Smooth muscle cell of the umbilical artery (primary cell): ENCODE measurements around the gene AMY1C. TPM values are rescaled to one million over a fixed set of nuclear protein-coding genes. Genes with fewer than 3 reads are reported as not detected.

Experiments used
- total RNA-seq: library from RNA; depleted of rRNA; stranded (reverse); fragments of >200 nt; gene quantifications from 2 replicates; pipeline ENCODE4 v1.2.3, GENCODE V29; 2014

Gene AMY1C
- not detected in 2 replicates for total RNA-seq

GRCh38 chr1:103749598-103749997 lies at the start of gene AMY1C:
Gene AMY1C (plus strand): TSS chr1:103749898. CDS start chr1:103750470, 572 bp downstream.

Other genes with a start within 250 kb of the AMY1C start
- 3.9 and 7.1 TPM in 2 replicates for gene RNPC3, start 224.2 kb upstream of the AMY1C start, total RNA-seq
- gene AMY2B, start 178.3 kb upstream of the AMY1C start, total RNA-seq, result 4.0 and 6.5 TPM in 2 replicates
- not detected in 2 replicates for gene AMY2A, start 132.5 kb upstream of the AMY1C start, total RNA-seq
- gene AMY1A, start 94.1 kb upstream of the AMY1C start, total RNA-seq, result not detected in 2 replicates
- gene AMY1B, start 53.7 kb upstream of the AMY1C start, total RNA-seq, result not detected in 2 replicates